HepG2 (cell line): ENCODE results near the gene NEDD4. TPM values are rescaled to one million over a fixed set of nuclear protein-coding genes. Genes with fewer than 3 reads are reported as not detected.

Experiments
- ATAC-seq: fragments of 200-7000 bp; cut with Tn5 transposase; 3 replicates; pipeline ENCODE4 v1.9.1; 2020; ENCODE audit warnings: mild to moderate bottlenecking, moderate library complexity
- BruUV-seq: library from RNA; stranded (reverse); fragments of 400-500 nt; replicated peaks from 2 replicates; lab custom pipeline; 2021; lab: Mats Ljungman, UMichigan
- CTCF ChIA-PET: fragments of 300-600 bp; formaldehyde crosslinking; extraction: SDS; loops from one replicate; lab custom pipeline; 2021; ENCODE audit warnings: low total read pairs, inconsistent platforms, low intra/inter-chr PET ratio; lab: Yijun Ruan, JAX
- POLR2A ChIA-PET: fragments of 350-600 bp; sonication (Branson Sonifier 250); formaldehyde crosslinking; loops from one replicate; lab custom pipeline; 2020; ENCODE audit warnings: antibody characterized with exemption, inconsistent platforms; lab: Yijun Ruan, JAX
- DNase-seq: peaks from one replicate; pipeline ENCODE4 v3.0.0-alpha.2; 2015; ENCODE audit warnings: low spot score
- FAIRE-seq: peaks from 3 replicates; lab custom pipeline; 2011; peaks lifted over from hg19 to GRCh38; lab: Jason Lieb, UNC
- H2AFZ ChIP-seq: one replicate; pipeline ENCODE4 v1.6.1; 2011; ENCODE audit warnings: low read length, inconsistent platforms
- H3K27ac ChIP-seq: fragments of 300-600 bp; 3 replicates; pipeline ENCODE4 v1.8.0; 2011; ENCODE audit warnings: mixed run types, mild to moderate bottlenecking, mixed read lengths, low read length, inconsistent platforms; ENCODE audit not compliant: insufficient read depth; ENCODE audit errors: extremely low read length
- H3K27me3 ChIP-seq, 2 experiments: fragments of 200-600 bp in 1 of 2; 2 replicates in 1 of 2; 3 replicates in 1 of 2; pipeline versions ENCODE4 v1.6.0 to v1.8.0; 2011; ENCODE audit warnings: low read length in 2 of 2, mild to moderate bottlenecking in 2 of 2, moderate library complexity in 2 of 2, inconsistent platforms in 1 of 2; ENCODE audit not compliant: insufficient read depth in 2 of 2, control insufficient read depth in 1 of 2
- H3K36me3 ChIP-seq, 2 experiments: fragments of 200-600 bp in 1 of 2; replicated peaks in 1 of 2; 2 replicates in 1 of 2; 3 replicates in 1 of 2; pipeline versions ENCODE4 v1.5.1 to v1.8.0; 2011; ENCODE audit warnings: low read length in 2 of 2, inconsistent platforms in 1 of 2; ENCODE audit not compliant: insufficient read depth in 2 of 2, control insufficient read depth in 1 of 2
- H3K4me1 ChIP-seq: 2 replicates; pipeline ENCODE4 v1.5.1; 2012; ENCODE audit warnings: low read length, inconsistent platforms; ENCODE audit not compliant: insufficient read depth
- H3K4me2 ChIP-seq: 2 replicates; pipeline ENCODE4 v1.6.0; 2011; ENCODE audit warnings: low read depth, low read length, inconsistent platforms
- H3K4me3 ChIP-seq, 3 experiments: fragments of 200-600 bp in 1 of 3; sonication (generic), shearing (Covaris generic) in 1 of 3; replicated peaks in 1 of 3; 2 replicates each; pipeline ENCODE4 v1.5.1; 2011 to 2016; ENCODE audit warnings: low read length in 3 of 3, inconsistent platforms in 2 of 3, low read depth in 2 of 3, mild to moderate bottlenecking in 2 of 3, control low read depth in 1 of 3, mixed read lengths in 1 of 3; ENCODE audit not compliant: insufficient read depth in 1 of 3
- H3K79me2 ChIP-seq: one replicate; pipeline ENCODE4 v1.6.1; 2011; ENCODE audit warnings: low read length, inconsistent platforms; ENCODE audit not compliant: insufficient read depth
- H3K9ac ChIP-seq: 2 replicates; pipeline ENCODE4 v1.6.0; 2011; ENCODE audit warnings: mild to moderate bottlenecking, low read depth, low read length, inconsistent platforms; ENCODE audit not compliant: insufficient read depth
- H3K9me3 ChIP-seq: 2 replicates; pipeline ENCODE4 v1.5.1; 2012; ENCODE audit warnings: mild to moderate bottlenecking, low read length
- H4K20me1 ChIP-seq: 2 replicates; pipeline ENCODE4 v1.6.0; 2011; ENCODE audit warnings: inconsistent platforms, mild to moderate bottlenecking, low read length, moderate library complexity; ENCODE audit not compliant: insufficient read depth
- HNRNPLL ChIP-seq: fragments of 200-400 bp; formaldehyde crosslinking; IDR thresholded peaks from 2 replicates; pipeline ENCODE4 v1.6.1; 2017; ENCODE audit warnings: mild to moderate bottlenecking, low read depth, low read length; ENCODE audit not compliant: poor library complexity, severe bottlenecking
- HOXA5 ChIP-seq: sonication (generic); formaldehyde crosslinking; IDR thresholded peaks from 2 replicates; pipeline ENCODE4 v1.4.0; 2020; ENCODE audit warnings: missing genetic modification reagents
- KLF11 ChIP-seq: IDR thresholded peaks from 2 replicates; pipeline ENCODE4 v1.6.1; 2016; ENCODE audit warnings: missing compliant biosample characterization
- MED1 ChIP-seq: sonication (generic); formaldehyde crosslinking; IDR thresholded peaks from 2 replicates; pipeline ENCODE4 v1.4.0; 2020; ENCODE audit warnings: missing genetic modification reagents
- NBN ChIP-seq: fragments of 450-650 bp; conservative IDR thresholded peaks from 2 replicates; pipeline ENCODE4 v1.6.1; 2017
- TGIF2 ChIP-seq: IDR thresholded peaks from 2 replicates; pipeline ENCODE4 v1.6.1; 2016; ENCODE audit warnings: control low read depth, missing compliant biosample characterization
- TMF1 ChIP-seq: sonication (generic); formaldehyde crosslinking; IDR thresholded peaks from 2 replicates; pipeline ENCODE4 v1.8.1; 2022; ENCODE audit warnings: low read depth, missing genetic modification reagents
- ZFP36L1 ChIP-seq: sonication (generic); formaldehyde crosslinking; IDR thresholded peaks from 2 replicates; pipeline ENCODE4 v1.8.0; 2022; ENCODE audit warnings: mild to moderate bottlenecking, missing genetic modification reagents, moderate library complexity
- ZFYVE20 ChIP-seq: sonication (generic); formaldehyde crosslinking; IDR thresholded peaks from 2 replicates; pipeline ENCODE4 v1.8.0; 2023; ENCODE audit warnings: low read depth, mild to moderate bottlenecking, moderate library complexity, missing genetic modification reagents, borderline replicate concordance
- ZNF251 ChIP-seq: sonication (generic); formaldehyde crosslinking; IDR thresholded peaks from 2 replicates; pipeline ENCODE4 v1.9.0; 2021; ENCODE audit warnings: mild to moderate bottlenecking, missing genetic modification reagents
- ZNF326 ChIP-seq: sonication (generic); formaldehyde crosslinking; IDR thresholded peaks from 2 replicates; pipeline ENCODE4 v1.4.0; 2020; ENCODE audit warnings: missing genetic modification reagents, borderline replicate concordance
- ZNF768 ChIP-seq: sonication (generic); formaldehyde crosslinking; IDR thresholded peaks from 2 replicates; pipeline ENCODE4 v1.4.0; 2020; ENCODE audit warnings: missing genetic modification reagents
- ZNF879 ChIP-seq: sonication (generic); formaldehyde crosslinking; IDR thresholded peaks from 2 replicates; pipeline ENCODE4 v1.8.1; 2023; ENCODE audit warnings: missing genetic modification reagents
- WGBS: methylation state at CpG from one replicate; pipeline ENCODE4 v1.1.6; 2017; ENCODE audit warnings: low lambda C conversion rate; 5-methylcytosine and 5-hydroxymethylcytosine counted together
- in situ Hi-C: cut with HindIII; loops from 2 replicates; pipeline ENCODE4 v1.10.0; 2017; ENCODE audit warnings: low pct_unique_long_range_greater_than_20kb; ENCODE audit not compliant: extremely low pct_ligation_motif_present
- intact Hi-C: fragments of 100-400 bp; cut with micrococcal nuclease; formaldehyde crosslinking; loops from one replicate; pipeline ENCODE4 v1.10.0; 2022; ENCODE audit not compliant: unreplicated experiment
- polyA plus RNA-seq, 8 experiments: library from polyadenylated mRNA; depleted of rRNA in 3 of 8; stranded (reverse) in 7 of 8; unstranded in 1 of 8; fragments of >200 nt; fragmentation: Illumina TruSeq in 4 of 8; extraction: Trizol in 4 of 8; gene quantifications; 2 replicates each; pipeline versions ENCODE4 v1.2.1 to v1.2.3, GENCODE V29; 2011 to 2016; ENCODE audit warnings: low read depth in 4 of 8, missing spikeins in 1 of 8, mixed read lengths in 1 of 8; ENCODE audit not compliant: insufficient read depth in 1 of 8
- total RNA-seq, 5 experiments: library from RNA; depleted of rRNA; stranded (reverse); fragments of >200 nt; fragmentation: Illumina TruSeq; extraction: Trizol; gene quantifications; 2 replicates each; pipeline ENCODE4 v1.2.3, GENCODE V29; 2016; ENCODE audit warnings: low read depth in 1 of 5
- TF ChIP-seq, protein P1 (sequence below): sonication (generic); formaldehyde crosslinking; IDR thresholded peaks from 2 replicates; pipeline ENCODE4 v1.8.1; 2023; ENCODE audit warnings: missing genetic modification reagents, mild to moderate bottlenecking, borderline replicate concordance
- TF ChIP-seq, protein P2 (sequence below): sonication (generic); formaldehyde crosslinking; IDR thresholded peaks from 2 replicates; pipeline ENCODE4 v1.8.0; 2022; ENCODE audit warnings: mild to moderate bottlenecking, missing genetic modification reagents; ENCODE audit not compliant: insufficient replicate concordance
- TF ChIP-seq, protein P3 (sequence below): sonication (generic); formaldehyde crosslinking; IDR thresholded peaks from 2 replicates; pipeline ENCODE4 v1.5.0; 2020; ENCODE audit warnings: missing genetic modification reagents
- TF ChIP-seq, protein P4 (sequence below): IDR thresholded peaks from 2 replicates; pipeline ENCODE4 v1.6.1; 2018; ENCODE audit warnings: missing genetic modification reagents, mild to moderate bottlenecking, missing compliant biosample characterization

NEDD4 gene
- total and polyA plus RNA-seq, 2 of the 13 experiments (the other 11 are each of a cell fraction or from before 2014, with no cell fraction given): 10.4 to 13.0 TPM

DNA sequence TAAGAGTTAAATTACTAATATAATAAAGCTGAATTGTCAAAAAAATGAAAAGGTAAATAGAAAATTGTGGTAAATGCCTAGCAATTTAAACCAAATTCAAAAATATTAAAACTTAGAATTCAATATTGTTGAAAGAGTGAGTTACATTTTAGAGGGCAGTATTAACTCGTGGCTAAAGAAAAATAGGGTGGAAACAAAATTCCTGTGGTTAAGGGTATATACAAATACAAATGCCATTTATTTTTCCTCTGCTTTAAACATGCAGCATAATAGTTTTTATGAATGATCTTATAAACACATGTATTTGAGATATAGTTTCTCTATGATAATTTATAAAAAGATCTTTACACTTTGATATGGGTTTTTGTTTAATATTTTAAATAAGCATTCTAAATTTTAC, 79.0 kb downstream of the NEDD4 start:
- ChIA-PET POLR2A (no interaction called here), CTCF (no interaction called here)
- TF ChIP-seq, protein P1, sequence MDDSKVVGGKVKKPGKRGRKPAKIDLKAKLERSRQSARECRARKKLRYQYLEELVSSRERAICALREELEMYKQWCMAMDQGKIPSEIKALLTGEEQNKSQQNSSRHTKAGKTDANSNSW (CRISPR knock-in tag): no peak
- TF ChIP-seq NBN (no peak), TGIF2 (CRISPR knock-in tag) (no peak), KLF11 (no peak)
- H3K4me2 ChIP-seq: no peak overlapping the region
- ATAC-seq (no peak), FAIRE-seq (no peak), DNase-seq (no peak)
- H3K27me3 ChIP-seq: no peaks in the 10 kb centered on the region
- no peak overlapping the region for H3K4me3 ChIP-seq
- intact Hi-C loops: no loop called here
- no peaks in the 10 kb centered on the region for H3K9me3 ChIP-seq
- no TSS peak for BruUV-seq
- no peak overlapping the region for H3K9ac ChIP-seq
- 82% methylated on average over 1 of the region's 1 CpG for WGBS
- H2AFZ ChIP-seq: no peak overlapping the region
- no peak overlapping the region for H3K27ac ChIP-seq
- H3K36me3 ChIP-seq: 0 out of 5 replicates have a peak, but pooled peaks cover 0 to 1% of the 10 kb centered on the region in 2 experiments
- no peaks in the 10 kb centered on the region for H3K79me2 ChIP-seq
- in situ Hi-C loops: no loop called here
- H4K20me1 ChIP-seq: no peaks in the 10 kb centered on the region
- peaks cover 15% of the 10 kb centered on the region for H3K4me1 ChIP-seq

DNA sequence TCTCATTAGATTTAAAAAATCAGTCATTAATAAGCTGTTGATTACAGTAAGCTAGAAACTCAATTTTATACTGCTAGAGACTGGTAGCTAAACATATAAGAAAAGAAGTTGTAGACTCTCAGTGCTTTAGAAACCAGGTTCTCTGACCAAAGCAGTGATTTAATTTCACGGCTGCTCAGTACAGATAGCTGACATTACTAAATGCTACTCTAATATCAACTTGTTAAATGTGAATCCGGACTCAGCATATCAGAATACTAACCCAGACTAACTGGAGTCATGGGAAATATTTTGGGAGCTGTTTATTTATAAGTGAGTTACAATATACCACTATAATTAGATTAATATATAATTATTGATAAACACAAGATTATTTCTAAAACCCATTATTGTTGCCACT, 80.4 kb downstream of the NEDD4 start:
- H3K9me3 ChIP-seq: no peaks in the 10 kb centered on the region
- no TSS peak for BruUV-seq
- no peak overlapping the region for H2AFZ ChIP-seq
- H3K27me3 ChIP-seq: no peaks in the 10 kb centered on the region
- H4K20me1 ChIP-seq: no peaks in the 10 kb centered on the region
- H3K79me2 ChIP-seq: no peaks in the 10 kb centered on the region
- DNase-seq: no peak
- ChIA-PET POLR2A (no interaction called here), CTCF (no interaction called here)
- no peak overlapping the region for H3K9ac ChIP-seq
- no peak overlapping the region for H3K27ac ChIP-seq
- no peak overlapping the region for H3K4me2 ChIP-seq
- no peak overlapping the region for H3K4me3 ChIP-seq
- in situ Hi-C loops: no loop called here
- 96% methylated on average over 2 of the region's 2 CpGs for WGBS
- intact Hi-C loops: no loop called here
- peaks cover 15% of the 10 kb centered on the region for H3K4me1 ChIP-seq
- ATAC-seq: no peak
- FAIRE-seq: no peak
- H3K36me3 ChIP-seq: 0 out of 5 replicates have a peak, but pooled peaks cover 0 to 1% of the 10 kb centered on the region in 2 experiments
- TF ChIP-seq TMF1 (CRISPR knock-in tag) (no peak), ZNF879 (no peak), ZNF251 (CRISPR knock-in tag) (no peak), ZNF768 (CRISPR knock-in tag) (no peak), ZNF326 (CRISPR knock-in tag) (no peak), ZFYVE20 (CRISPR knock-in tag) (no peak), HNRNPLL (no peak), HOXA5 (CRISPR knock-in tag) (no peak), ZFP36L1 (CRISPR knock-in tag) (no peak), MED1 (CRISPR knock-in tag) (no peak)
- TF ChIP-seq, protein P2, sequence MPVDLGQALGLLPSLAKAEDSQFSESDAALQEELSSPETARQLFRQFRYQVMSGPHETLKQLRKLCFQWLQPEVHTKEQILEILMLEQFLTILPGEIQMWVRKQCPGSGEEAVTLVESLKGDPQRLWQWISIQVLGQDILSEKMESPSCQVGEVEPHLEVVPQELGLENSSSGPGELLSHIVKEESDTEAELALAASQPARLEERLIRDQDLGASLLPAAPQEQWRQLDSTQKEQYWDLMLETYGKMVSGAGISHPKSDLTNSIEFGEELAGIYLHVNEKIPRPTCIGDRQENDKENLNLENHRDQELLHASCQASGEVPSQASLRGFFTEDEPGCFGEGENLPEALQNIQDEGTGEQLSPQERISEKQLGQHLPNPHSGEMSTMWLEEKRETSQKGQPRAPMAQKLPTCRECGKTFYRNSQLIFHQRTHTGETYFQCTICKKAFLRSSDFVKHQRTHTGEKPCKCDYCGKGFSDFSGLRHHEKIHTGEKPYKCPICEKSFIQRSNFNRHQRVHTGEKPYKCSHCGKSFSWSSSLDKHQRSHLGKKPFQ (CRISPR knock-in tag): no peak
- TF ChIP-seq, protein P3, sequence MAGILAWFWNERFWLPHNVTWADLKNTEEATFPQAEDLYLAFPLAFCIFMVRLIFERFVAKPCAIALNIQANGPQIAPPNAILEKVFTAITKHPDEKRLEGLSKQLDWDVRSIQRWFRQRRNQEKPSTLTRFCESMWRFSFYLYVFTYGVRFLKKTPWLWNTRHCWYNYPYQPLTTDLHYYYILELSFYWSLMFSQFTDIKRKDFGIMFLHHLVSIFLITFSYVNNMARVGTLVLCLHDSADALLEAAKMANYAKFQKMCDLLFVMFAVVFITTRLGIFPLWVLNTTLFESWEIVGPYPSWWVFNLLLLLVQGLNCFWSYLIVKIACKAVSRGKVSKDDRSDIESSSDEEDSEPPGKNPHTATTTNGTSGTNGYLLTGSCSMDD (CRISPR knock-in tag): no peak
- TF ChIP-seq, protein P4, sequence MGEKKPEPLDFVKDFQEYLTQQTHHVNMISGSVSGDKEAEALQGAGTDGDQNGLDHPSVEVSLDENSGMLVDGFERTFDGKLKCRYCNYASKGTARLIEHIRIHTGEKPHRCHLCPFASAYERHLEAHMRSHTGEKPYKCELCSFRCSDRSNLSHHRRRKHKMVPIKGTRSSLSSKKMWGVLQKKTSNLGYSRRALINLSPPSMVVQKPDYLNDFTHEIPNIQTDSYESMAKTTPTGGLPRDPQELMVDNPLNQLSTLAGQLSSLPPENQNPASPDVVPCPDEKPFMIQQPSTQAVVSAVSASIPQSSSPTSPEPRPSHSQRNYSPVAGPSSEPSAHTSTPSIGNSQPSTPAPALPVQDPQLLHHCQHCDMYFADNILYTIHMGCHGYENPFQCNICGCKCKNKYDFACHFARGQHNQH: no peak
